ENCODE data around the gene IGFBP4.

Gene IGFBP4

GRCh38 chr17:40456396-40456951 is 13.2 kb downstream of the IGFBP4 start:
- DNase-seq (ENCODE audit: low spot score): no peak

- no peak for DNase-seq (ENCODE audit: low spot score)
Observed at GRCh38 chr17:40457369-40457768, 14.1 kb downstream of the IGFBP4 start.

GRCh38 chr17:40457964-40458791 is 14.9 kb downstream of the IGFBP4 start:
- no peak for DNase-seq (ENCODE audit: low spot score)

- no peak for DNase-seq (ENCODE audit: low spot score)
Observed at GRCh38 chr17:40458851-40459482, 15.7 kb downstream of the IGFBP4 start.

- DNase-seq (ENCODE audit: low spot score): no peak
Observed at GRCh38 chr17:40459636-40460603, 16.7 kb downstream of the IGFBP4 start.

- DNase-seq (ENCODE audit: low spot score): no peak
Observed at GRCh38 chr17:40460604-40460967, 17.3 kb downstream of the IGFBP4 start.

- DNase-seq (ENCODE audit: low spot score): no peak
Observed at GRCh38 chr17:40460968-40461731, 17.9 kb downstream of the IGFBP4 start.

GRCh38 chr17:40461732-40462342 is 18.6 kb downstream of the IGFBP4 start:
- DNase-seq (ENCODE audit: low spot score): no peak

GRCh38 chr17:40462343-40463121 is 19.3 kb downstream of the IGFBP4 start:
- no peak for DNase-seq (ENCODE audit: low spot score)

- no peak for DNase-seq (ENCODE audit: low spot score)
Observed at GRCh38 chr17:40463122-40463550, 19.9 kb downstream of the IGFBP4 start.

GRCh38 chr17:40464392-40464855 is 21.2 kb downstream of the IGFBP4 start:
- no peak for DNase-seq (ENCODE audit: low spot score)

GRCh38 chr17:40466298-40466971 is 23.2 kb downstream of the IGFBP4 start:
- DNase-seq (ENCODE audit: low spot score): no peak

GRCh38 chr17:40467281-40467867 is 24.1 kb downstream of the IGFBP4 start:
- DNase-seq (ENCODE audit: low spot score): no peak

GRCh38 chr17:40468560-40468959 is 25.3 kb downstream of the IGFBP4 start:
- DNase-seq (ENCODE audit: low spot score): no peak

- DNase-seq (ENCODE audit: low spot score): no peak
Observed at GRCh38 chr17:40469805-40470675, 26.8 kb downstream of the IGFBP4 start.

- DNase-seq (ENCODE audit: low spot score): no peak
Observed at GRCh38 chr17:40470932-40471828, 27.9 kb downstream of the IGFBP4 start.
